Measurements from ENCODE around the gene IGF1. TPM values are rescaled to one million over a fixed set of nuclear protein-coding genes. Genes with fewer than 3 reads are reported as not detected.

Gene IGF1
- total and polyA plus RNA-seq, 10 of the 15 experiments (the other 5 are each of a cell fraction or from before 2014, with no cell fraction given) = 2.4 to 9.2 (median 3.5) TPM

GRCh38 chr12:102426599-102427542, 53.5 kb downstream of the IGF1 start:
- intact Hi-C loops (cut with micrococcal nuclease; ENCODE audit: unreplicated experiment) = no loop called here
- Histone ChIP-seq H3K4me2 (ENCODE audit: control insufficient read depth, insufficient read depth) (no peak overlapping the region), H3K27ac (ENCODE audit: control insufficient read depth, insufficient read depth) (no peak overlapping the region), H3K9ac (ENCODE audit: control insufficient read depth, insufficient read depth, low read length) (no peak overlapping the region), H3K4me3 (no peak overlapping the region), H2AFZ (ENCODE audit: control insufficient read depth, low read depth, low read length) (no peak overlapping the region), H3K4me1 (ENCODE audit: control insufficient read depth, insufficient read depth, low read length) (no peaks in the 10 kb centered on the region), H3K27me3 (replicated peaks in 1 of 2; ENCODE audit: control insufficient read depth in 2 of 2, insufficient read depth in 2 of 2, low read length in 1 of 2) (no peaks in the 10 kb centered on the region), H4K20me1 (ENCODE audit: control insufficient read depth, insufficient read depth) (no peaks in the 10 kb centered on the region), H3K36me3 (ENCODE audit: control insufficient read depth in 2 of 2, insufficient read depth in 2 of 2, low read length in 1 of 2) (no peaks in the 10 kb centered on the region), H3K79me2 (ENCODE audit: control insufficient read depth, insufficient read depth, low read length) (no peaks in the 10 kb centered on the region), H3K9me3 (replicated peaks; ENCODE audit: control insufficient read depth, insufficient read depth, low read length) (no peaks in the 10 kb centered on the region)
- ChIA-PET CTCF (no interaction called here), SMC1A (ENCODE audit: uncharacterized antibody, unreplicated experiment) (interaction anchor here (0.6 to 1.7 kb wide), 2 partner anchors 37 to 53 kb away, joined by 3 to 4 read pairs; no protein-coding TSS in a partner anchor), RAD21 (ENCODE audit: unreplicated experiment) (no interaction called here), POLR2A (no interaction called here)
- BruUV-seq (replicated peaks) = no TSS peak
- ATAC-seq (no peak), DNase-seq (ENCODE audit: low read depth, low spot score) (no peak), FAIRE-seq (no peak)
- in situ Hi-C loops (cut with MboI) = no loop called here
- no peak for TF ChIP-seq GATAD2B (conservative IDR thresholded peaks at IDR 0.05; ENCODE audit: low read depth)
- TF ChIP-seq MXI1 (IDR thresholded peaks at IDR 0.05; ENCODE audit: low read depth, low read length) = no peak
- TF ChIP-seq ESRRA (IDR thresholded peaks at IDR 0.05; ENCODE audit: low read length) = no peak
- TF ChIP-seq FOXM1 (IDR thresholded peaks at IDR 0.05; ENCODE audit: low read depth, low read length) = no peak
- TF ChIP-seq TCF7 (IDR thresholded peaks at IDR 0.05; ENCODE audit: borderline replicate concordance) = no peak
- TF ChIP-seq NFIC (IDR thresholded peaks at IDR 0.05; ENCODE audit: low read depth, low read length) = no peak
- no peak for TF ChIP-seq RAD21 (IDR thresholded peaks at IDR 0.05; ENCODE audit: insufficient read depth, low read depth, low read length)
- TF ChIP-seq HCFC1 (IDR thresholded peaks at IDR 0.05; ENCODE audit: low read length) = no peak
- TF ChIP-seq JUNB (IDR thresholded peaks at IDR 0.05) = no peak
- no peak for TF ChIP-seq RB1 (IDR thresholded peaks at IDR 0.05; ENCODE audit: borderline replicate concordance)
- TF ChIP-seq SREBF2 (IDR thresholded peaks at IDR 0.05; ENCODE audit: low read length) = no peak
- TF ChIP-seq MYB (IDR thresholded peaks at IDR 0.05; ENCODE audit: borderline replicate concordance, low read depth, low read length) = no peak
- no peak for TF ChIP-seq NKRF (conservative IDR thresholded peaks at IDR 0.05)
- TF ChIP-seq ZBED1 (IDR thresholded peaks at IDR 0.05; ENCODE audit: borderline replicate concordance) = no peak
- no peak for TF ChIP-seq HDAC6 (IDR thresholded peaks at IDR 0.05; ENCODE audit: unreplicated experiment)
- 74% methylated on average over 8 of the region's 8 CpGs for WGBS (ENCODE audit: insufficient coverage, insufficient replicate concordance, low lambda C conversion rate, missing lambda C conversion rate)
